GM18951 (cell line): Measurements from ENCODE around the gene AFDN.

Experiments used
- POLR2A ChIP-seq: IDR thresholded peaks from 4 replicates; pipeline ENCODE4 v1.6.1; 2011; ENCODE audit warnings: mild to moderate bottlenecking; ENCODE audit not compliant: insufficient read length, insufficient read depth; ENCODE audit errors: extremely low read depth
- in situ Hi-C: fragments of 300-500 bp; cut with MboI; formaldehyde crosslinking; loops from one replicate; pipeline ENCODE4 v1.12.0; 2022; ENCODE audit warnings: low sequenced_read_pairs, mixed read lengths, inconsistent platforms; ENCODE audit not compliant: unreplicated experiment

The AFDN gene

GRCh38 chr6:167811040-167811439 is 15.7 kb upstream of the AFDN start:
- in situ Hi-C loops = no loop called here
- no peak for TF ChIP-seq POLR2A

GRCh38 chr6:167811442-167812087 is 15.1 kb upstream of the AFDN start:
- in situ Hi-C loops = no loop called here
- TF ChIP-seq POLR2A = no peak

- no peak for TF ChIP-seq POLR2A
- in situ Hi-C loops = no loop called here
Measured at GRCh38 chr6:167812088-167812487, 14.6 kb upstream of the AFDN start.

GRCh38 chr6:167815296-167815980 is 11.3 kb upstream of the AFDN start:
- no peak for TF ChIP-seq POLR2A
- in situ Hi-C loops = no loop called here

- in situ Hi-C loops = no loop called here
- TF ChIP-seq POLR2A = no peak
Measured at GRCh38 chr6:167817016-167817415, 9.7 kb upstream of the AFDN start.

GRCh38 chr6:167817729-167818128 is 9.0 kb upstream of the AFDN start:
- in situ Hi-C loops = no loop called here
- TF ChIP-seq POLR2A = no peak

GRCh38 chr6:167819576-167819975 is 7.1 kb upstream of the AFDN start:
- in situ Hi-C loops = no loop called here
- no peak for TF ChIP-seq POLR2A

GRCh38 chr6:167820681-167821080 is 6.0 kb upstream of the AFDN start:
- TF ChIP-seq POLR2A = no peak
- in situ Hi-C loops = no loop called here

- no peak for TF ChIP-seq POLR2A
- in situ Hi-C loops = no loop called here
Measured at GRCh38 chr6:167824591-167825331, 1.9 kb upstream of the AFDN start.

- no peak for TF ChIP-seq POLR2A
- in situ Hi-C loops = no loop called here
Measured at GRCh38 chr6:167825332-167826229, 1.1 kb upstream of the AFDN start.

- in situ Hi-C loops = no loop called here
- no peak for TF ChIP-seq POLR2A
Measured at GRCh38 chr6:167826230-167826895, 348 bp upstream of the AFDN start.

GRCh38 chr6:167827583-167828324 is 1.0 kb downstream of the AFDN start:
- no peak for TF ChIP-seq POLR2A
- in situ Hi-C loops = no loop called here
